HepG2 (cell line): ENCODE data around the gene DMAC2L. TPM values are rescaled to one million over a fixed set of nuclear protein-coding genes. Genes with fewer than 3 reads are reported as not detected.

Source experiments
- ATAC-seq: fragments of 200-7000 bp; cut with Tn5 transposase; 3 replicates; pipeline ENCODE4 v1.9.1; 2020; ENCODE audit warnings: mild to moderate bottlenecking, moderate library complexity
- BruUV-seq: library from RNA; stranded (reverse); fragments of 400-500 nt; replicated peaks from 2 replicates; lab custom pipeline; 2021; lab: Mats Ljungman, UMichigan
- CTCF ChIA-PET: fragments of 300-600 bp; formaldehyde crosslinking; extraction: SDS; loops from one replicate; lab custom pipeline; 2021; ENCODE audit warnings: low total read pairs, inconsistent platforms, low intra/inter-chr PET ratio; lab: Yijun Ruan, JAX
- POLR2A ChIA-PET: fragments of 350-600 bp; sonication (Branson Sonifier 250); formaldehyde crosslinking; loops from one replicate; lab custom pipeline; 2020; ENCODE audit warnings: antibody characterized with exemption, inconsistent platforms; lab: Yijun Ruan, JAX
- DNase-seq: peaks from one replicate; pipeline ENCODE4 v3.0.0-alpha.2; 2015; ENCODE audit warnings: low spot score
- FAIRE-seq: peaks from 3 replicates; lab custom pipeline; 2011; peaks lifted over from hg19 to GRCh38; lab: Jason Lieb, UNC
- H2AFZ ChIP-seq: one replicate; pipeline ENCODE4 v1.6.1; 2011; ENCODE audit warnings: low read length, inconsistent platforms
- H3K27ac ChIP-seq: fragments of 300-600 bp; 3 replicates; pipeline ENCODE4 v1.8.0; 2011; ENCODE audit warnings: mixed run types, mild to moderate bottlenecking, mixed read lengths, low read length, inconsistent platforms; ENCODE audit not compliant: insufficient read depth; ENCODE audit errors: extremely low read length
- H3K27me3 ChIP-seq, 2 experiments: fragments of 200-600 bp in 1 of 2; 2 replicates in 1 of 2; 3 replicates in 1 of 2; pipeline versions ENCODE4 v1.6.0 to v1.8.0; 2011; ENCODE audit warnings: low read length in 2 of 2, mild to moderate bottlenecking in 2 of 2, moderate library complexity in 2 of 2, inconsistent platforms in 1 of 2; ENCODE audit not compliant: insufficient read depth in 2 of 2, control insufficient read depth in 1 of 2
- H3K36me3 ChIP-seq, 2 experiments: fragments of 200-600 bp in 1 of 2; replicated peaks in 1 of 2; 2 replicates in 1 of 2; 3 replicates in 1 of 2; pipeline versions ENCODE4 v1.5.1 to v1.8.0; 2011; ENCODE audit warnings: low read length in 2 of 2, inconsistent platforms in 1 of 2; ENCODE audit not compliant: insufficient read depth in 2 of 2, control insufficient read depth in 1 of 2
- H3K4me1 ChIP-seq: 2 replicates; pipeline ENCODE4 v1.5.1; 2012; ENCODE audit warnings: low read length, inconsistent platforms; ENCODE audit not compliant: insufficient read depth
- H3K4me2 ChIP-seq: 2 replicates; pipeline ENCODE4 v1.6.0; 2011; ENCODE audit warnings: low read depth, low read length, inconsistent platforms
- H3K4me3 ChIP-seq, 3 experiments: fragments of 200-600 bp in 1 of 3; sonication (generic), shearing (Covaris generic) in 1 of 3; replicated peaks in 1 of 3; 2 replicates each; pipeline ENCODE4 v1.5.1; 2011 to 2016; ENCODE audit warnings: low read length in 3 of 3, inconsistent platforms in 2 of 3, low read depth in 2 of 3, mild to moderate bottlenecking in 2 of 3, control low read depth in 1 of 3, mixed read lengths in 1 of 3; ENCODE audit not compliant: insufficient read depth in 1 of 3
- H3K79me2 ChIP-seq: one replicate; pipeline ENCODE4 v1.6.1; 2011; ENCODE audit warnings: low read length, inconsistent platforms; ENCODE audit not compliant: insufficient read depth
- H3K9ac ChIP-seq: 2 replicates; pipeline ENCODE4 v1.6.0; 2011; ENCODE audit warnings: mild to moderate bottlenecking, low read depth, low read length, inconsistent platforms; ENCODE audit not compliant: insufficient read depth
- H3K9me3 ChIP-seq: 2 replicates; pipeline ENCODE4 v1.5.1; 2012; ENCODE audit warnings: mild to moderate bottlenecking, low read length
- H4K20me1 ChIP-seq: 2 replicates; pipeline ENCODE4 v1.6.0; 2011; ENCODE audit warnings: inconsistent platforms, mild to moderate bottlenecking, low read length, moderate library complexity; ENCODE audit not compliant: insufficient read depth
- ARNT2 ChIP-seq: sonication (generic); formaldehyde crosslinking; IDR thresholded peaks from 2 replicates; pipeline ENCODE4 v1.8.0; 2022; ENCODE audit warnings: mild to moderate bottlenecking, low read depth, missing genetic modification reagents, moderate library complexity
- KLF16 ChIP-seq, 2 experiments: sonication (generic) in 1 of 2; formaldehyde crosslinking in 1 of 2; IDR thresholded peaks; 2 replicates each; pipeline versions ENCODE4 v1.6.1 to v1.8.0; 2016 to 2023; ENCODE audit warnings: missing genetic modification reagents in 2 of 2, missing compliant biosample characterization in 1 of 2
- SRSF1 ChIP-seq: fragments of 200-400 bp; formaldehyde crosslinking; optimal IDR thresholded peaks from 2 replicates; pipeline ENCODE3; 2017; ENCODE audit warnings: mild to moderate bottlenecking, low read depth, low read length, moderate library complexity
- THAP11 ChIP-seq: IDR thresholded peaks from 2 replicates; pipeline ENCODE4 v1.6.1; 2016; ENCODE audit warnings: missing biosample characterization, missing genetic modification reagents
- ZNF530 ChIP-seq: sonication (generic); formaldehyde crosslinking; IDR thresholded peaks from 2 replicates; pipeline ENCODE4 v1.5.0; 2020; ENCODE audit warnings: low read depth, mild to moderate bottlenecking, missing genetic modification reagents
- ZNF616 ChIP-seq: sonication (generic); formaldehyde crosslinking; IDR thresholded peaks from 2 replicates; pipeline ENCODE4 v1.5.0; 2020; ENCODE audit warnings: low read depth, mild to moderate bottlenecking, missing genetic modification reagents
- ZNF724P ChIP-seq: sonication (generic); formaldehyde crosslinking; IDR thresholded peaks from 2 replicates; pipeline ENCODE4 v1.8.0; 2022; ENCODE audit warnings: missing genetic modification reagents, borderline replicate concordance
- WGBS: methylation state at CpG from one replicate; pipeline ENCODE4 v1.1.6; 2017; ENCODE audit warnings: low lambda C conversion rate; 5-methylcytosine and 5-hydroxymethylcytosine counted together
- in situ Hi-C: cut with HindIII; loops from 2 replicates; pipeline ENCODE4 v1.10.0; 2017; ENCODE audit warnings: low pct_unique_long_range_greater_than_20kb; ENCODE audit not compliant: extremely low pct_ligation_motif_present
- intact Hi-C: fragments of 100-400 bp; cut with micrococcal nuclease; formaldehyde crosslinking; loops from one replicate; pipeline ENCODE4 v1.10.0; 2022; ENCODE audit not compliant: unreplicated experiment
- polyA plus RNA-seq, 8 experiments: library from polyadenylated mRNA; depleted of rRNA in 3 of 8; stranded (reverse) in 7 of 8; unstranded in 1 of 8; fragments of >200 nt; fragmentation: Illumina TruSeq in 4 of 8; extraction: Trizol in 4 of 8; gene quantifications; 2 replicates each; pipeline versions ENCODE4 v1.2.1 to v1.2.3, GENCODE V29; 2011 to 2016; ENCODE audit warnings: low read depth in 4 of 8, missing spikeins in 1 of 8, mixed read lengths in 1 of 8; ENCODE audit not compliant: insufficient read depth in 1 of 8
- total RNA-seq, 5 experiments: library from RNA; depleted of rRNA; stranded (reverse); fragments of >200 nt; fragmentation: Illumina TruSeq; extraction: Trizol; gene quantifications; 2 replicates each; pipeline ENCODE4 v1.2.3, GENCODE V29; 2016; ENCODE audit warnings: low read depth in 1 of 5
- TF ChIP-seq, protein P1 (sequence below): sonication (generic); formaldehyde crosslinking; IDR thresholded peaks from 2 replicates; pipeline ENCODE4 v1.5.0; 2020; ENCODE audit warnings: mild to moderate bottlenecking, missing genetic modification reagents
- TF ChIP-seq, protein P2 (sequence below): IDR thresholded peaks from 2 replicates; pipeline ENCODE4 v1.6.1; 2016; ENCODE audit warnings: missing genetic modification reagents, missing compliant biosample characterization
- TF ChIP-seq, protein P3 (sequence below): IDR thresholded peaks from 2 replicates; pipeline ENCODE4 v1.6.1; 2016
- TF ChIP-seq, protein P4 (sequence below): sonication (generic); formaldehyde crosslinking; IDR thresholded peaks from 2 replicates; pipeline ENCODE4 v1.4.0; 2020; ENCODE audit warnings: missing genetic modification reagents, low read depth, mild to moderate bottlenecking, borderline replicate concordance
- TF ChIP-seq, protein P5 (sequence below): IDR thresholded peaks from 2 replicates; pipeline ENCODE4 v1.6.1; 2016
- TF ChIP-seq, protein P6 (sequence below): IDR thresholded peaks from 2 replicates; pipeline ENCODE4 v1.6.1; 2012; ENCODE audit warnings: low read length, improper control_type of control experiment

DMAC2L gene
- total and polyA plus RNA-seq, 2 of the 13 experiments (the other 11 are each of a cell fraction or from before 2014, with no cell fraction given), result 19.4 to 23.2 TPM

DNA sequence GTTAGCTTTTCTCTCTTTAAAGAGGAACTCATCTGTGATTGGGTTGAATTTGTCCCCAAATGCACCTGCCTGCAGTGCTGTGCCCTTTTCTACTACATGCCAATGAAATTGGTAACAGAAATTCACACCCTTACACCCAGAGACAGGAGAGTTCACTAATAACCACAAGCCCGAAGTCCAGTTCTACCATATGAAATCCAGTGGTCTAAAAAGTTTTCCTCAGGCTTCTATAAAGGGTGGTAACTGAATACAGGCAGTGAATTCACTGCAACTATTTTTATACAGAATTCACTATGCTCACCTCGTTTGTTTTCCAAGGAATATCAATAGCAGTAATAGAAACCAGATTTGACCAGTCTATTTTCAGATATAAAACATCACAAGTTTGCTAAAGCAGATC, 49.3 kb upstream of the DMAC2L start (continued):
- TF ChIP-seq, protein P1, sequence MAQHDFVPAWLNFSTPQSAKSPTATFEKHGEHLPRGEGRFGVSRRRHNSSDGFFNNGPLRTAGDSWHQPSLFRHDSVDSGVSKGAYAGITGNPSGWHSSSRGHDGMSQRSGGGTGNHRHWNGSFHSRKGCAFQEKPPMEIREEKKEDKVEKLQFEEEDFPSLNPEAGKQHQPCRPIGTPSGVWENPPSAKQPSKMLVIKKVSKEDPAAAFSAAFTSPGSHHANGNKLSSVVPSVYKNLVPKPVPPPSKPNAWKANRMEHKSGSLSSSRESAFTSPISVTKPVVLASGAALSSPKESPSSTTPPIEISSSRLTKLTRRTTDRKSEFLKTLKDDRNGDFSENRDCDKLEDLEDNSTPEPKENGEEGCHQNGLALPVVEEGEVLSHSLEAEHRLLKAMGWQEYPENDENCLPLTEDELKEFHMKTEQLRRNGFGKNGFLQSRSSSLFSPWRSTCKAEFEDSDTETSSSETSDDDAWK (CRISPR knock-in tag), result no peak
- TF ChIP-seq, protein P2, sequence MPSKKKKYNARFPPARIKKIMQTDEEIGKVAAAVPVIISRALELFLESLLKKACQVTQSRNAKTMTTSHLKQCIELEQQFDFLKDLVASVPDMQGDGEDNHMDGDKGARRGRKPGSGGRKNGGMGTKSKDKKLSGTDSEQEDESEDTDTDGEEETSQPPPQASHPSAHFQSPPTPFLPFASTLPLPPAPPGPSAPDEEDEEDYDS (CRISPR knock-in tag), result no peak
- no peak for TF ChIP-seq SRSF1

DNA sequence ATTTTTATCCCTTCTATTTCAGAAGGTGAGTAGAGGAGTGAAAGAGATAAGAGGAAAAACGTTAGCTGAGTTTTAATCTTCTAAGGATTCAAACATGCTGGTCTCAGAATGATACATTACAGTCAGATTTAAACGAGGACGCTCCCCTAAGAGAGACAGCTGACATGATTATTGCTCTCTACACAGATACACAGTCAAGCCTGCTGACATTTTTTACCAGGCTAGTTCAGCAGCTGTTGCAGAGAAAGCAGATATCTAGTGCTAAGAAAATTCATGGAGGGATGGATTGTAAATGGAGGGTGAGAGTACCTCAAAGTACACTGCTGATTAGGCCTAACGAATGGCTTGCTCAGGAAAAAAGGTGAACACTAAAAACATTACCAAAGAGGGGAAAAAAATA, 48.8 kb upstream of the DMAC2L start:
- POLR2A ChIA-PET, result no interaction called here
- 80% methylated on average over 4 of the region's 4 CpGs for WGBS
- no peaks in the 10 kb centered on the region for H3K9me3 ChIP-seq
- TF ChIP-seq, protein P3, sequence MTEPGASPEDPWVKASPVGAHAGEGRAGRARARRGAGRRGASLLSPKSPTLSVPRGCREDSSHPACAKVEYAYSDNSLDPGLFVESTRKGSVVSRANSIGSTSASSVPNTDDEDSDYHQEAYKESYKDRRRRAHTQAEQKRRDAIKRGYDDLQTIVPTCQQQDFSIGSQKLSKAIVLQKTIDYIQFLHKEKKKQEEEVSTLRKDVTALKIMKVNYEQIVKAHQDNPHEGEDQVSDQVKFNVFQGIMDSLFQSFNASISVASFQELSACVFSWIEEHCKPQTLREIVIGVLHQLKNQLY (CRISPR knock-in tag), result no peak
- TF ChIP-seq THAP11 (CRISPR knock-in tag) (no peak), ZNF724P (CRISPR knock-in tag) (no peak), ARNT2 (CRISPR knock-in tag) (no peak), ZNF616 (CRISPR knock-in tag) (no peak), KLF16 (CRISPR knock-in tag; IDR thresholded peaks at IDR 0.05) (no peak), ZNF530 (no peak)
- TF ChIP-seq, protein P4, sequence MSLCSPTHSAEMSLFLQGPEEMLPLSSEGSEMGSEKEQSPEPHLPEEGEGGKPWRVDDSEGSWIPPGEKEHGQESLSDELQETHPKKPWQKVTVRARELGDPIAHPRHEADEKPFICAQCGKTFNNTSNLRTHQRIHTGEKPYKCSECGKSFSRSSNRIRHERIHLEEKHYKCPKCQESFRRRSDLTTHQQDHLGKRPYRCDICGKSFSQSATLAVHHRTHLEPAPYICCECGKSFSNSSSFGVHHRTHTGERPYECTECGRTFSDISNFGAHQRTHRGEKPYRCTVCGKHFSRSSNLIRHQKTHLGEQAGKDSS, result no peak
- TF ChIP-seq, protein P5, sequence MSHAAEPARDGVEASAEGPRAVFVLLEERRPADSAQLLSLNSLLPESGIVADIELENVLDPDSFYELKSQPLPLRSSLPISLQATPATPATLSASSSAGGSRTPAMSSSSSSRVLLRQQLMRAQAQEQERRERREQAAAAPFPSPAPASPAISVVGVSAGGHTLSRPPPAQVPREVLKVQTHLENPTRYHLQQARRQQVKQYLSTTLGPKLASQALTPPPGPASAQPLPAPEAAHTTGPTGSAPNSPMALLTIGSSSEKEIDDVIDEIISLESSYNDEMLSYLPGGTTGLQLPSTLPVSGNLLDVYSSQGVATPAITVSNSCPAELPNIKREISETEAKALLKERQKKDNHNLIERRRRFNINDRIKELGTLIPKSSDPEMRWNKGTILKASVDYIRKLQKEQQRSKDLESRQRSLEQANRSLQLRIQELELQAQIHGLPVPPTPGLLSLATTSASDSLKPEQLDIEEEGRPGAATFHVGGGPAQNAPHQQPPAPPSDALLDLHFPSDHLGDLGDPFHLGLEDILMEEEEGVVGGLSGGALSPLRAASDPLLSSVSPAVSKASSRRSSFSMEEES (CRISPR knock-in tag), result no peak
- TF ChIP-seq, protein P6, sequence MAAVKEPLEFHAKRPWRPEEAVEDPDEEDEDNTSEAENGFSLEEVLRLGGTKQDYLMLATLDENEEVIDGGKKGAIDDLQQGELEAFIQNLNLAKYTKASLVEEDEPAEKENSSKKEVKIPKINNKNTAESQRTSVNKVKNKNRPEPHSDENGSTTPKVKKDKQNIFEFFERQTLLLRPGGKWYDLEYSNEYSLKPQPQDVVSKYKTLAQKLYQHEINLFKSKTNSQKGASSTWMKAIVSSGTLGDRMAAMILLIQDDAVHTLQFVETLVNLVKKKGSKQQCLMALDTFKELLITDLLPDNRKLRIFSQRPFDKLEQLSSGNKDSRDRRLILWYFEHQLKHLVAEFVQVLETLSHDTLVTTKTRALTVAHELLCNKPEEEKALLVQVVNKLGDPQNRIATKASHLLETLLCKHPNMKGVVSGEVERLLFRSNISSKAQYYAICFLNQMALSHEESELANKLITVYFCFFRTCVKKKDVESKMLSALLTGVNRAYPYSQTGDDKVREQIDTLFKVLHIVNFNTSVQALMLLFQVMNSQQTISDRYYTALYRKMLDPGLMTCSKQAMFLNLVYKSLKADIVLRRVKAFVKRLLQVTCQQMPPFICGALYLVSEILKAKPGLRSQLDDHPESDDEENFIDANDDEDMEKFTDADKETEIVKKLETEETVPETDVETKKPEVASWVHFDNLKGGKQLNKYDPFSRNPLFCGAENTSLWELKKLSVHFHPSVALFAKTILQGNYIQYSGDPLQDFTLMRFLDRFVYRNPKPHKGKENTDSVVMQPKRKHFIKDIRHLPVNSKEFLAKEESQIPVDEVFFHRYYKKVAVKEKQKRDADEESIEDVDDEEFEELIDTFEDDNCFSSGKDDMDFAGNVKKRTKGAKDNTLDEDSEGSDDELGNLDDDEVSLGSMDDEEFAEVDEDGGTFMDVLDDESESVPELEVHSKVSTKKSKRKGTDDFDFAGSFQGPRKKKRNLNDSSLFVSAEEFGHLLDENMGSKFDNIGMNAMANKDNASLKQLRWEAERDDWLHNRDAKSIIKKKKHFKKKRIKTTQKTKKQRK, result no peak
- TF ChIP-seq, all 625 proteins: peak for 0
- Histone ChIP-seq H3K9ac (no peak overlapping the region), H2AFZ (no peak overlapping the region), H3K27me3 (no peaks in the 10 kb centered on the region), H3K79me2 (no peaks in the 10 kb centered on the region), H3K4me2 (no peak overlapping the region), H4K20me1 (no peaks in the 10 kb centered on the region), H3K4me3 (no peak overlapping the region), H3K36me3 (0 out of 5 replicates have a peak, but pooled peaks cover 0 to 2% of the 10 kb centered on the region in 2 experiments), H3K27ac (no peak overlapping the region), H3K4me1 (no peaks in the 10 kb centered on the region)
- no peak for ATAC-seq
- BruUV-seq, result no TSS peak
- in situ Hi-C loops, result no loop called here
- DNase-seq, result no peak
- CTCF ChIA-PET, result no interaction called here
- FAIRE-seq, result no peak
- intact Hi-C loops, result no loop called here
